ENCODE measurements around the gene ANXA11. TPM values are rescaled to one million over a fixed set of nuclear protein-coding genes. Genes with fewer than 3 reads are reported as not detected.
A peak's percentile ranks its signal among the peaks of the same experiment; 100 is the strongest.

The ANXA11 gene
- total RNA-seq, 4 donors from 2014 or later, result 77.5 to 106 (median 90.8) TPM

DNA sequence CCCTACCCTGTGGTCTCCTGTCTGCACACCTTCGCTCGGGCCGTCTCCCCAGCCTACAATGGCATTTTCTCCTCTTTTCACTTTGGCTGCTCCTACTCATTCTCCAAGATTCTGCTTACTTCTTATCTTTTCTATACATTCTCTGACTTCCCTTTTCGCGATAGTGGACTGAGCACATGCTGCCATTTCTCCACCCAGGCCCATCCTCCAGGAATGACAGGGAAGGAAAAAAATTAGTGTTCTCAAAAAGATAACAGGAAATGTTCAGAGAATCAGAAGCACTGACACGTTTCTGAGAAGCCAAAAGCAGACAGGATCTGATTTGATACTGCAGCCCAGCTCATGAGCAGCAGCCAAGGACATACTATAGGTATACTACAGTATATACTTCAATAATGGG is 6.4 kb upstream of the ANXA11 start:
- 91 to 92% methylated on average over 6 of the region's 6 CpGs for WGBS, 2 donors
- no peak for TF ChIP-seq POLR2A (IDR thresholded peaks at IDR 0.05)
- TF ChIP-seq, protein P1, sequence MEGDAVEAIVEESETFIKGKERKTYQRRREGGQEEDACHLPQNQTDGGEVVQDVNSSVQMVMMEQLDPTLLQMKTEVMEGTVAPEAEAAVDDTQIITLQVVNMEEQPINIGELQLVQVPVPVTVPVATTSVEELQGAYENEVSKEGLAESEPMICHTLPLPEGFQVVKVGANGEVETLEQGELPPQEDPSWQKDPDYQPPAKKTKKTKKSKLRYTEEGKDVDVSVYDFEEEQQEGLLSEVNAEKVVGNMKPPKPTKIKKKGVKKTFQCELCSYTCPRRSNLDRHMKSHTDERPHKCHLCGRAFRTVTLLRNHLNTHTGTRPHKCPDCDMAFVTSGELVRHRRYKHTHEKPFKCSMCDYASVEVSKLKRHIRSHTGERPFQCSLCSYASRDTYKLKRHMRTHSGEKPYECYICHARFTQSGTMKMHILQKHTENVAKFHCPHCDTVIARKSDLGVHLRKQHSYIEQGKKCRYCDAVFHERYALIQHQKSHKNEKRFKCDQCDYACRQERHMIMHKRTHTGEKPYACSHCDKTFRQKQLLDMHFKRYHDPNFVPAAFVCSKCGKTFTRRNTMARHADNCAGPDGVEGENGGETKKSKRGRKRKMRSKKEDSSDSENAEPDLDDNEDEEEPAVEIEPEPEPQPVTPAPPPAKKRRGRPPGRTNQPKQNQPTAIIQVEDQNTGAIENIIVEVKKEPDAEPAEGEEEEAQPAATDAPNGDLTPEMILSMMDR (IDR thresholded peaks at IDR 0.05), result no peak

DNA sequence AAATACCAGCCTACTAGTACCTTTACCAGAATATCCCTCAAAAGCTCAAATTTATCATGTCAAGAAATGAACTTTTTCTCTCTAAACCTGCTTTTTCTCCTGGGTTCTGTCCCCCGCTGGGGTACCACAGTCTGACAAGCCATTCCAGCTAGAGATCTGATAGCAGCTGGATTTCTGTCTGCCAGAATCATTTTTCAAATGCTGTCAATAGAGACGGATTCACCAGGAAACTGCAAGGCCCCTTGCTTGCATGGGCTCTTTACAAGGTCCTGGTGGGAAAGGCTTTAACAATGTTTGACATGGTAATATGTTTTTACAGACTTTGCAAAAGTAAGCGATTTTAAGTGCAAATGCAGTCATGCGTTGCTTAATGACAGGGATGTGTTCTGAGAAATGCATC is 4.9 kb upstream of the ANXA11 start:
- 52 to 66% methylated on average over 4 of the region's 4 CpGs for WGBS, 2 donors
- DNase-seq, result no peak
- Histone ChIP-seq H3K27ac (no peak overlapping the region), H3K27me3 (no peaks in the 10 kb centered on the region), H3K36me3 (no peaks in the 10 kb centered on the region), H3K9me3 (no peaks in the 10 kb centered on the region), H3K4me3 (replicated peaks in 1 of 3) (no peak overlapping the region), H3K4me1 (peaks cover 8 to 10% of the 10 kb centered on the region in 2 donors)
- TF ChIP-seq, protein P1 (IDR thresholded peaks at IDR 0.05), result no peak
- no peak for TF ChIP-seq POLR2A (IDR thresholded peaks at IDR 0.05)
- intact Hi-C loops (cut with DNase I), result no loop called here

More for the DNA sequence above, 6.4 kb upstream of the ANXA11 start:
- no peak overlapping the region for H3K27ac ChIP-seq
- H3K4me3 ChIP-seq (replicated peaks in 1 of 3), result no peak overlapping the region
- DNase-seq, result no peak
- no peaks in the 10 kb centered on the region for H3K36me3 ChIP-seq
- H3K4me1 ChIP-seq, result peaks cover 0 to 4% of the 10 kb centered on the region in 2 donors
- intact Hi-C loops (cut with DNase I), result no loop called here
- H3K27me3 ChIP-seq, result no peaks in the 10 kb centered on the region
- H3K9me3 ChIP-seq, result no peaks in the 10 kb centered on the region

DNA sequence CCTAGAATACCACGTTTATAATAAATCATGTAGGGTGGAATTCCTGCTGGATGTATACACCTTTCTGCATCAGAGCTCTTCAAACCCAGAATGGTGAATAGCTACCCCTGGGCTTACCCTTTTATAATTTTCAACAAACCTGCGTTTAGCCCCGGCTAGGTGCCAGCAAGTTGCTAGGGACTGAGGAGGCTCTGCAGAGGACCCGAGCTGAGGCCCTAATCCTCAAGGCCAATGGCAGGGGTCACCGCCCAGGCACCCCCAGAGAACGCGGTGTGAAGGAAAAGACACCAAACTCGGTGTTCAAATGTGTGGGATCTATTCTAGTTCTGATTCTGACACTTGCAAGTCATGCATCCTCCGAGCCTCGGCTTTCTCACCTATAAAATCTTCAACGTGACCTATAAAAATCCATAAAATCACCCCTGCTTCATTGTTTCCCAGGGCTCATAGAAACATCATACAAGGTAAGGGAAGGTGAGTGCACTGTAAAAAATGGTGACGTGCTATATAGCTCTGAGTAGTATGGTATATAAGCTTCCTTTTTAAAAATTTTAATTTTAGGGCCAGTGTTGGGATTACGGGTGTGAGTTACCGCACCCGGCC is 2.5 kb upstream of the ANXA11 start:
- Histone ChIP-seq H3K27me3 (no peaks in the 10 kb centered on the region), H3K9me3 (no peaks in the 10 kb centered on the region), H3K4me3 (replicated peaks in 1 of 3) (no peak overlapping the region), H3K4me1 (peaks cover 20 to 25% of the 10 kb centered on the region in 2 donors), H3K27ac (peak overlapping the region; percentile 47 to 64 (median 62)), H3K36me3 (no peaks in the 10 kb centered on the region)
- DNase-seq, result no peak
- WGBS, 2 donors, result 77 to 79% methylated on average over 15 of the region's 15 CpGs
- intact Hi-C loops (cut with DNase I), result loop anchor here (10.0 kb wide), 1 partner anchor 53 kb away; no protein-coding TSS in a partner anchor
- no peak for TF ChIP-seq POLR2A (IDR thresholded peaks at IDR 0.05)
- TF ChIP-seq, protein P1 (IDR thresholded peaks at IDR 0.05), result no peak

DNA sequence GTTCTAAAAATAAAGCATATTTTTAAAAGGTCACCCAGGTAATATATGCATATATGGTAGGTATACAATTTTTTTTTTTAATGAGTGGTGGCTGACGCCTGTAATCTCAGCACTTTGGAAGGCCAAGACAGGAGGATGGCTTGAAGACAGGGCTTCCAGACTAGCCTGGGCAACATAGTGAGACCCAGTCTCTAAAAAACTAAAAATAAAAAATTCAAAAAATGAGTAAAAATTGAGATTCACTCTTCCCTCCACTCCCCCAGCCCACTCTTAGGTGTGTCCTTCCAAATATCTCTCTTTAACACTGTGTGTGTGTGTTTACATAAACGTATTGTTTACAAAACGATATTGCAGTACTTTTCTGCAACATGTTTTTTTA is 929 bp upstream of the ANXA11 start:
- no peaks in the 10 kb centered on the region for H3K27me3 ChIP-seq
- H3K4me3 ChIP-seq (replicated peaks in 1 of 3), result peak overlapping the region in 1 of 3 donors; percentile 85
- H3K4me1 ChIP-seq, result peaks cover 30 to 41% of the 10 kb centered on the region in 2 donors
- no peak for DNase-seq
- H3K27ac ChIP-seq, result peak overlapping the region; percentile 97 to 99 (median 98)
- no peak for TF ChIP-seq POLR2A (IDR thresholded peaks at IDR 0.05)
- TF ChIP-seq, protein P1 (IDR thresholded peaks at IDR 0.05), result no peak
- 95 to 97% methylated on average over 3 of the region's 3 CpGs for WGBS, 2 donors
- no peaks in the 10 kb centered on the region for H3K36me3 ChIP-seq
- no peaks in the 10 kb centered on the region for H3K9me3 ChIP-seq
- intact Hi-C loops (cut with DNase I), result loop anchor here (10.0 kb wide), 1 partner anchor 51 kb away; no protein-coding TSS in a partner anchor

DNA sequence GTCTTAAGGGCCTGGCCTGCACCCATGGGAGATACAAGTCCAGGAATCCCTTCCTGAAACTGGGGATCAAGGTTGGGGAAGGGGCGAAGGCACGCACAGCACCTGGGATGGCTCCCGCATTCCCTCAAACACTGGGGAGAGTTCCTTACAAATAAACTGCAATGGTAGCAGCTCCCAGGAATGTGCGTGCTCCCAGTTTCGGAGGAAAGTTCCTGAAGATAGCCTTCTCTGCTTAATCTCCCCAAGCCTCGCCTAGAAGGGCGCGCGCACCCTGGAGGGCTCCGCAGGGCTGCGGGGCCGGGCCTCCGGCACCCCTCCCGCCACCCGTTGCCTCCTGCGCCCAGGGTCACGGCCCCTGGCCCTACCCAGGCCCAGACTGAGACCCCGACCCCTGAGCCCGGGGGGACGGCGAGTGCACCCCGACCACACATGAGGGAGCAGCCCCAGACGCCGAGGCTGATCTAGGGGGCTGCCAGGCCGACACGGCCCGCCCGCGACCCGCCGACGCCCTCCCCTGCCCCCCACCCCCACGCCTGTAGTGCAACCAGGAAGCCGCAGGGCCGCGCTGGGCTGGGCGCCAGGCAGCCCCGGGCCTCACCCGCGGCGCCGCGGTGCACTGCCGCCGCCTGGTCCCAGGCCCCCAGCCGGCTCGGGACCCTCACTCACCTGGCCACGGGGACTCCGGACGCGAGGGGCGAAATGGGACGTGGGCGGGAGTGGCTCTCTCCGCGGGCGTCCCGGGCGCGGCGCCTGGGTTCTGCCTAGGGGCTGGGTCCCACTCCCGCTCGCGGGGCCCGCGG is 460 bp downstream of the ANXA11 start:
- DNase-seq, result peak; percentile 59 to 60
- H3K27ac ChIP-seq, result peak overlapping the region; percentile 97 to 99 (median 98)
- intact Hi-C loops (cut with DNase I), result loop anchor here (10.0 kb wide), 1 partner anchor 50 kb away; no protein-coding TSS in a partner anchor

More for the DNA sequence above, 460 bp downstream of the ANXA11 start:
- Histone ChIP-seq H3K36me3 (no peaks in the 10 kb centered on the region), H3K4me1 (peaks cover 42 to 51% of the 10 kb centered on the region in 2 donors), H3K9me3 (no peaks in the 10 kb centered on the region), H3K27me3 (no peaks in the 10 kb centered on the region), H3K4me3 (replicated peaks in 1 of 3) (peak overlapping the region; percentile 37 to 91 (median 85))
- TF ChIP-seq POLR2A (IDR thresholded peaks at IDR 0.05), result no peak
- TF ChIP-seq, protein P1 (IDR thresholded peaks at IDR 0.05), result no peak
- WGBS, 2 donors, result 0 to 2% methylated on average over 1 to 12 of the region's 66 CpGs

Data from thyroid gland (tissue), 4 donors.